ENCODE data around the gene DCLK1.

Gene DCLK1

DNA sequence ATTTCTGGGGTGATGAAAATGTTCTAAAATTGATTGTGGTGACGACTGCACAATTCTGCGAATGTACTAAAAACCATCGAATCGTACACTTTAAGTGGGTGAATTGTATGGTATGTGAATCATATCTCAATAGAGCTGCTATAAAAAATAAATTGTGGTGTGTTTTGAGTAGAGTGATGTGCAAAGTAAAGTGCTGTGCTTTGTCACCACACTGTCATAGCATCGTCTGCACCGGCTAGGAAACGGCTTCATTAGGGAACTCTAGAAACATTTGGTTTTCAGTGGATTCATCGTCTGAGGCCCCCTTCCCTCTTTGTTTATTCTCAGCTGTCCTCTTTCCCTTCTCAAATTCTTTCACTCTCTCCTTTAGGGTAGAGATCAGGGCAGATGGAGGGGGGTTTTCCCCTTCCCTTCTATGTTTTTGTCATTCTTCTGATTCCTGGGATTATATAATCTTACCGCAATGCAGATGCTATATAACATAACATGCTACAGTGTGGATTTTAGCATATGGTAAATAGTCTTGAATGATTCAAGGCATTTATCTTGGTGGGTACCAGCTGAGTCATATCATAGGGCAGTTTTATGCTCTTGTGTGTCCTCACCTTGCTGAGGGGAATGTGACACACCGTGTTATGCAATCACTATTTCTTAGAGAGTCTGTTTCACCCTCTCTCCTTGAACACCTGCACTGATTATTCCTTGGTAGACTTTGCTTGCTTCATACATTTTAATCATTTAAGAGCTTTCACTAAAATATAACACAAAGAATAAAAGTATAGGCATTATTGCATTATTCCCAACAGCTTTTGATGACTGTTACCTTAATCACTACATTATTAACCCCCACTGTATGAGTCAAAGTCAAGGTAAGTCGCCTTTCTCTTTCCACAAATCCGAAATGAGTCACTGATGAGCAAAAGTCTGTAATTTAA, 239.4 kb downstream of the DCLK1 start:
- no peak for DNase-seq

DNA sequence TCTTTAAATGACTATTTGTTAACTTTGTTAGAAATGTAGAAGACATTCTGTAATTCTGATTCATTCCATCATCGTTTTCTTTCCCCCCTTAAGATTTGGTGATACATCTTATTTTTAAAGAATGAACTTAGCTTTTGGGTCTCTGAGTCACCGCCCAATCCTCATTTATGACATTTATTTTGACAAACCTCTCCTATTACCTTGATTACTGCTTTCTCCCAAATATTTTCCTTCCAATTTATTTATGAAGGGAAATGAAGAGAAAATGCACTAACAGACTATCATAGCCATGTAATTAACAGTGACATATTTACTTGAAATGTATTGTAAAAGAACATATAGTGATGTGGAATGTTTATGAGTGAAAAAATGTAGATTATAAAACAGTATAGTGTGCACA, 241.6 kb downstream of the DCLK1 start:
- DNase-seq, result no peak

DNA sequence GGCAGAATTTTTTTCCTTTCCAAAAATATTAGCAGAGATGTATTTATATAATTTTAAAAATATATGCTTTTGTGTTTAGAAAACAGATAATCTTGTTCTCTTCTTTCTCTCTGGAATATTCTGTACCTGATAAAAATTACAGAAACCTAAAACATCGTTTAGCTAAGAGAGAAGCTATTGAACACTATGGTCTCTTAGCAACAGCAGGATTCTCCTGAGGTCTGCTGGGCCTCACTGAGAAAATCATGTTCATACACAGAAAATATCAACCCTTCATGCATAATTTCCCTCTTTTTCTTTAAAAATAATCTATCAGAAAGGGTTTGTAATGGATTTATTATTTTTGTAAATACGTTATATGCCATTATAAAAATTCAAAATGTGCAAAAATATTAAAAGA, 242.2 kb downstream of the DCLK1 start:
- no peak for DNase-seq

DNA sequence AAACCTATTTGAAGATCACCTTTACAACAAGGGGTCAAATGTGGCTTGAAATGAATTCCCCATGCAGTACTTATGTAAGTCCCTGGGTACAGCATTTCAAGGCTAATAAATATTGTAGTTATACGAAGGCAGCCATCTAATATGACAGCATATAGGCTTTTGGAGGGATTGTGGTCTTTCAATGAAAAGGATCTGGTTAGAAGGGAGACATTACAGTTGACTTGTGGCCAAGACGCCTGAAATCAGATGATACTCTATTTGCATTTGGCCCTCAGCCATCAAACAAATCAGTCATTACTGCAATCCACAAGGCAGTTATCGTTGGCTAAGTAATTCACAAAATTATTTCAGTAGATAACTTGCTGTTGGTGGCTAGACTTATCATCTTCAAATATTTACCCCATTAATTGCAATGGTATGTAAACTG, 242.7 kb downstream of the DCLK1 start:
- DNase-seq, result no peak

DNA sequence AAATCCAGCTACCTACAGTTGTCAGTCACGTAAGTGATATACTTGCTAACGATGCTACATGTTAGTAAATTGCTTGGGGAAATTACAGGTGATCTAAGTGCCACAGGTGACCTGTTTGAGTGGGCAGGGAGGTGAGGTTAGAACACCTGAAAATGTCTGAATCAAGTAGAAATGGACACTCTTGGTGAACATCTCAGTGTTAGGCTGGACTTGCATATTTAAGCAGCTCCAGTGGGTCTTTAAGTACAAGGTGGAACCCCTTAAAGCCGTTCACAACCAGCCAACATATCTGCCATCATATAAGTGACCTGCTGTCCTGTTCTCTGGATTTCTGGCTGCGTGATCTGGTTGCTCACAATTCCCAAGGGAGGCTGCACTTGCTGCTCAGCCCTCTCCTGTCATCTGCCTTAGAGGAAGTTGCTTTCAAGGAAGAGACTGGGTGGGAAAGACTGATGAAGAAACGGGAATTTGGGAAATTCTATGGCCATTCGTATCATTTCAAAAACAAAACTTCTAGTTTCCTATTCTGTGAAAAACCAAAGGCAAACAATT, 244.0 kb downstream of the DCLK1 start:
- no peak for DNase-seq

DNA sequence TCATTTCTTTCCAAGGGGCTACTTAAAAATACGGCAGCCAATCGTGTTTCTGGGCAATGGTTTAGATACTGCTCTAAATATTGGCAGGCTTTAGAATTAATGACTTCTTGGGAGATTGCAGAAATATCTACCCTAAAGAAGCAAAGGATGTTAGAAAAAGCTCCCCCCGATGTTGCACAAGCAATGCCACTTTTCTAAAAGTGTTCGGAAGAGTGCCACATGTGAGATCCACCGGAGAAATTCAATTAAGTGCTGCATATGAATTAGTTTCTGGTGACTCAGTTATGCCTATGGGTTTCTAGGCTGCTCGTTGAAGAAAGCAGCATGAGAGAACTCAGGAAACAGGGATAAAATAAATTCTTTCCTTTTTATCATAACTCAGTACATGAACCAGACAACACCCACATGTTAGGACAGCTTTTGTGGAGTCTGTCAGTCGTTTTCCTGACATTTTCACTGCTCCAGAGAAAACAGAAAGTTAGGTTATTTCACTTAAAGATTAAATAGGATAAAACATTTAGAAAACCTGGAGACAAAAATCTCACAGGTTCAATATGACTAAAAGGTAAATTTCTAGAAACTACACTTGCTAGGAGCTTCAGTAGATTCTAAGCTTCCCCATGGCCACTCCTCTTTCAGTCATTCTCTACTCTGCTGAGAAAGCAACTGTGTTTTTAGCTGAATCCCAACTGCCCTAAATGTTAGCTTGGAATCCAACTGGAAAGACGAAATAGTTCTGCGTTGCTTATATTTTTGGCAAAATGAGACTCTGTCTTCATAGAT, 244.7 kb downstream of the DCLK1 start:
- DNase-seq, result no peak

DNA sequence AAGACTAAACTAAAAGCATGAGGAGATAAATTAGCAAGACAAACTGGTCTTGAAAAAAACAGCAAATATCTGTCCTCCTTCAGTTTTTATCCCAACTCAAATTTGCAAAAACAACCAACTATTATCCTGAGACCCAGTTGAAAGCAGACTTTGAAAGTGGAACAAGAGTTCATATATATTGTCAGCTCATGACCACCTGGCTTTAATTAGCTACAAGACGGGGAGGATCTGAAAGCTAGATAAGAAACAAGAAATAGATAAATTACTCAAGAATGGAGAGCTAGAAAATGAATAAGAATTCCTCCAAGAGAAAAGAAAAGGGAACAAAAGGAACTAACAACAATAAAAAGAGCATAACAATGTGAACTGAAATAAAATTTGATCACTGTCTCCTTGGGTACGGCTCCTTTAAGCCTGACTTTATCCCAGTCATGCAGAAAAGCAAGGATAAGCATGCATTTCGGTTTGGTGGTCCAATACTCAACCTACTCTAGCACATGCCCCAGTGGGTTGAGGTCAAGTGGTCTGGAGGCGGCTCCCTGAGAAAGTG, 246.9 kb downstream of the DCLK1 start:
- no peak for DNase-seq

DNA sequence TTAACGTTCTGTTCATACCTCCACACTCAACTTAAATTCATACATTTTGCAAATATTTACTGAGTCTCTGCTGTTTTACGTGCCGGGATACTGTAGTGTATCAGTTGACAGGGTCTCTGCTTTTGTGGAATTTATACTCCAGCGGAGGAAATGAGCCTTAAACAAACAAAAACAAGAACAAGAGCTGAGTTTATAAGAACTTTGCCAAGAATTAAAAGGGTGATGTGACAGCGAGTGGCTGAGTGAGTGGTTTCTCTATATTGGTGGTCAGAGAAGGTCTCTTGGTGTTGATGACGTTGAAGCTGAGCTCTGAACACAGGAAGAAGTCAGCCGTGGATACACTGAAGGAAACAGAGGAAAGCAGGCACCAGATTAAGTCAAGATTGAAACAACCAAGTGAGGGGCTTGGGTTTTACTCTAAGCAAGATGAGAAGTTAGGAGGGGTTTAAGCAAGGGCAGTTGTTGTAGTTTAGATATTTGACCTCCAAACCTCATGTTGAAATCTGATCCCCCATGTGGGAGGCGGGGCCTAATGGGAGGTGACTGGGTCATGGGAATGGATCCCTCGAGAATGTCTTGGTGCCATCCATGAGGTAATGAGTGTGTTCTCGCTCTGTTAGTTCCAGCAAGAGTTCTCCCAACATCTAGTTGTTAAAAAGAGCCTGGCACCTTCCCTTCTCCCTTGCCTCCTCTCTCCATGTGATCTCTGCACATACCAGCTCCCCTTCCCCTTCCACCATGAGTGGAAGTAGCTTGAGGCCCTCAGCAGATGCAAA, 248.3 kb downstream of the DCLK1 start:
- DNase-seq, result no peak

DNA sequence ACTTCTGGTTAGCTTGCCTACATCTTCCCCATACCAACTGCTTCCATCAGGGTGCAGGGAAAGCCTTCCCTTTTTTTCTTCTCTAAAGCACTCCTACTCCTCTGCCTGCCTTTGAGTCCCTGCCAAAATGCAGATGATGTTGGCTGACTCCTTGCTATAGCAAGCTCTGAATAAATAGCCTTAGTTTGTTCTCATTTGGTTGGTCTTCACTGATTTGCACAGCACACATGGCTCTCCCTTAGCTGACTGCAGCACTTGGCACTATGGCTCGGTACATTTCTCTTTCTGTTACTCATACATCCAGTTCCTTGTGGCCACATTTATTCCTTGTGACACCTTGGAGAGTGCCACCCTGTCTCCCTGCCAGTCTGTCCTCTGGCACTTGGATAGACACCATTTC, 249.8 kb downstream of the DCLK1 start:
- DNase-seq, result no peak

DNA sequence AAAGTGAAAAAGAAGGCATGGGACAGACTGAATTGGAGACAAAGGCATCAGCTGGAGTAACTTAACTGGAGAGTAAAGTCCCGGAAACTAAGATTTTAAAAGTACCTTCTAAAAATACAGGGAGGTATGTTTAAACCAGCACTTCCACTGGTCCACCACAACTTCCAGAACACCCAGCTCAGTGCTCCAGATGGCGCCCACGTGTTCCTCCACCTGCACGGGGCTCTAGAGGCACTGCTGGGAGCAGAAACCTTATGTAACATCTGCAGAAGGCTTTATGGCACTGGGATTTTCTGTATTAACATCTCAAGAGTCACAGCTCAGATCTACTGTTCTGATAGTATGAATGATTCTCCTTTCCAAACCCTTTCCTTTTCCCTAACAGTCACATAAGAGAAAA, 252.1 kb downstream of the DCLK1 start:
- no peak for DNase-seq

DNA sequence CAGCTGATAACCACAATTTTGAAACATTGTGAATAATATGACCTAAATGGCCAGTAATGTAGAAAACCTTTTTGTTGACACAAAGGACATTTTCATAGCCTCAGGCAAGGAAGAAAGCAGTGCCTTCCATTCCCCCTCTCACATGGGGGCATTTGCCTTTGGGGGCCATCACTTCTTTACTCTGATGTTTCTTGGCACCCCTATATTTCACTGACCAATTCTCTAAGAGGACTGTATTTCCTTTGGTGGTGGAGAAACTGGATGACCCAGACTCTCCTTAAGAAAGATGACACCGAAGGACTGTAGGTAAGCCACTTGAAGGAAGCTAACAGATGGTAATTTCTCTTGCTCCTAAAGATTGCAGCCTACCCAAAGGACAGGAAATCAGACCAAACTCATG, 254.6 kb downstream of the DCLK1 start:
- no peak for DNase-seq

DNA sequence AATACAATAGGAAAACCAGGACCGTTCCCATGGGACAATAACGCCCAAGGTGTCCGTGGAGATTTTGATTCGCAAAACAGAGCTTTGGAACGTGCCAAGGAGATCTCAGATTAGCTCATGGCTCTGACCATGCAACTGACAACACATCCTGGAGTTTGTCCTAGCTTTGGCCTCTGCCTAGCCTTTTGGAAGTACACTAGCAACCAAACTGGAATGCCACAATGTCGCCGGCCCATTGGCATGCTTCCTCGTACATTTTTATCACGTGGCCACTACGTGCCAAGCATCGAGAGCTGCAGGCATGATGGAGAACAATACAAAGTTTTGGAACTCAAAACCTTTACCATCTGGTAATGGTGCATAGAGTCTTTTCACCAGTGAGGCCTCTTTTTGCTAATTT, 256.5 kb downstream of the DCLK1 start:
- no peak for DNase-seq

DNA sequence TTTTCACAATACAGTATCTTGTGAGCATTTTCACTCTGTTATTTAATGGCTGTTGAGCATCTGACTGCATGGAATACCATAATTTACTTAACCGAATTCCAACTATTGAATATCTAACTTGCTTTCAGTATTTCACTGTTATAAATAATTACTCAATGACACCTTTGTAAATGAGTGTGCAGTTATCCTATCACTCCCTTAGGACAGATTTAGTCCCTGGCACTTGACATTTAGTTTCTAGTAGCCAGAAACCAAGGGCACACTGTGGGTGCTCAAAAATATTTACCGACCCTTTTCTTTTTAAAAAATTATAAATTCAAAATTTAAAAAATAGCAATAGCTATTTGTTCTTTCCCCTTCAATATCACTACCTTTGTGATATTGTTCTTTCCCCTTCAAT, 258.8 kb downstream of the DCLK1 start:
- no peak for DNase-seq

DNA sequence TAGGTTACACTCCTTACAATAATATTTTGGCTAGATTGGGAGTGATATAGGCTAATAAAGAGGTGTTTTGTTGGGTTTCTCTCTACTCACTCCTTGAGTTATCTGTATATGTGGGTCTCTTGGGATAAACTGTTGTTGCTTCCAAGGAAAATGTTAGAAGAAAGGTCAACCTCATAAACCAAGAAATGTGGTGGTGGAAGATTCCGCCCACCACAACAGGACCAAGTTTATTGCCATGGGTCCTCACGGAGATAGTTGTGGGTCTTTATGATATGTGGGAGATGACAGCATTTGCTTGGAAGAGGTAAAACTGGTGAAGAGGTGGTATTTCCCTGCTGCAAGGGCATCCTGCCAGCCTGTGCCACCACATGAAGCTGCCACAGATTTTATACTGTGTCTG, 259.6 kb downstream of the DCLK1 start:
- no peak for DNase-seq

DNA sequence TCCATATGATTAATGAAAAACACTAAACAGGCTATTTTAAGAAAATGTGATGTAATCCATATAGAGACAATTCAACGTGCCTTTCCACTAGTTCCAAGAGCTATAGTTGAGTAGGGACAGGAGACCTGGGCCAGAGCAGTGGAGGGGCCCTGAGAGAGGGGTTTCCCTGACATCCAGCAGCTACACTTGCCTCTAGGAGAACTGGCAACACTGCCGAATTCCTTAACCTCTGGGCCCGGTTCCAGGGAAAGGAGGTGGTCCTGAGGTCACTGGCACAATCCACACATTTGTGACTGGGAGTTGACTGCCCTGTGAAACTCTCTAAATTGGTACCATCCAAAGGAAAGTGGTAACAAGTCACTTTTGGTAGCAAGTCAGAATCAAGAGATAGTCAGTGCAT, 264.4 kb downstream of the DCLK1 start:
- no peak for DNase-seq

DNA sequence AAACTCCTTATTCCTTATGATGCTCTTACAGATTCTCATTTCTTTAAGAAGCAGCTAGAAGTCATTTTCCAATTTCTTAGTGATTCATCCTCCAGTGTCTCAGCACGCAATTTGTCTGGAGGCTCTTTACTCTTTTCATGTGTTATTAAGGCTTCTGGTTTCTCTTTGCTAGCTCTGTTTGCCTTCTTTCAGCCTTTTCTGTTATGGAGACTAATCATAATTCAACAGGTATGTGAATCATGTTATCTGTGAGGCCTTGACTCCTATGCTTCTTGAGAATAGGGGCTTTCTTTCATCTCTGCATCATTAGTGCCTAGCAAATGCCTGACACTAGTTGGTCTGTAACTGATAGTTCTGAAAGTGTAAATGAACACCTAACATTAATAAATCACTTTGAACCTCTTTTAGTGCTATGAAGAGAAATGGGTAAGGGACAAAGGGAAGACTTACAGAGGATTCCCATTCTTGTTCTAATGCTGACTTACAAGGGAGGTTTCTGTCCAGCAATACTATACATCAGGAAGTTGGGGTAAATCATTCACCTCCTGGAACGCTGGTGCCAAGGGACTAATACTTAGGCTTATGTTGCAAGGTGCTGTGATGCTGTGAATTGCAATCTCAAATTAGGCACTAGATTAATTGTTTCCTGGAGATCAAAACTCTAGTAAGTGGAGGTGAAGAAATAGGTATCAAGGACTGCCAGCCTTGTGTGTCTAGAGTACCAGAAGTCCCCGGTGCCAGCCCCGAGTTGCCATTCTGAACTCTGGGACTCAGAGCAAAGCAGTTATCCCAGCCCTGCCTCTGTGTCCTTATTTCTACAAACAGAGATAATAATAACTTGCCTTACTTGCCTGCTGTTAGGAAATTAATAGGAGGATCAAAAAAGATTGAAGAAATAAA, 265.6 kb downstream of the DCLK1 start:
- DNase-seq, result no peak

DNA sequence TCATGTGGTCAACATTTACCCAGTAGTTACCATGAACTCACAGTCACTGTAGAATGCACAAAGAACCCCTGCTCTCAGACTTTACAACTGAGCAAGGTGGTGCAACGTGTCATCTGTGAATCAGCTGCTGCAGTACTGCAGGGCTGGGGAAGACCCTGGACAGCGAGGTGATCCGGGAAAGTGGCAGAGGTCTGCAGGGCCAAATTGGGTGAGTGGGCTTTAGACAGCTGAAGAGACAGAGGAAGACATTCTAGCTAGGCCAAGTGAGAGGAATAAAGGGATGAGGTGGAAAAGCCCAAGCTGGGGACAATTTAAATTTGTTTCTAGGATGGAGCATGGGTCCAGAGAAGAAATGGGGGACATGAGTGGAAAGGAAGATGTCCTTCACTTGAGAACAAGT, 270.5 kb downstream of the DCLK1 start:
- no peak for DNase-seq

DNA sequence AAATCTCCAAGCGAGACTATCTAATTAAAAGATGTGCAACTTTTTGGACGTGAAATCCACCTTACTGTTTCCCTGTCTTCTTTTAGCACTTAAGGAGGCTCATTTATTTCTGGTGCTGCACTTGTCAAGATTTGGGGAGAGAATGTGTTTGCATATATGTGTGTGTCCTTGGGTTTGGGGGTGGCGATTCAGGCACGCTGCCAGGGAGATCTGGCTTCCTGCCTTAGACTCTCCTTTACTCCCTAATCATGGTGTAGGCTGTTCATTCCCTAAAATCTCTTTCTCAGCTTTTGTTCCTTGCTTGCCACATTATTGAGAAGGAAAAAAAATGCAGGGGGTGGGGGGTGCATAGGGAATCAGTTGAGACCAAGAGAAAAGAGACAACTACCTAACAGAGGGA, 271.2 kb downstream of the DCLK1 start:
- DNase-seq, result no peak

DNA sequence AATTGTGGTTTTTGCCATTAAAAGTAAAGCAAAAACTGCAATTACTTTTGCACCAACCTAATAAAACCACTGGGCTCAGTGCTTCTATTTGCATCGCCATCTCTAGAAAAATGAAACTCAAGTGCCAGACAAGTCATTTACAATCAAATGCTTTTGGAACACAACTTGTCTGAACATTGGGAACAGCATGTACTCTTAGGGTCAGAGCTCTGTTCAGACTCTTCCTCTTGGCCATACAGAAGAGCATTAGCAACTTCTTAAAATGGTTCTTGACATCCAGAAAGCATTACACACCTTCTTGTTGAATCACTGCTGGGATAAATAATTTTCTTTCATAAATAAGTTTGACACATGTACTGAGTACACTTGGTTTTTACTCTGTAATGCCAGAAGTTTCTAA, 272.5 kb downstream of the DCLK1 start:
- DNase-seq, result no peak

DNA sequence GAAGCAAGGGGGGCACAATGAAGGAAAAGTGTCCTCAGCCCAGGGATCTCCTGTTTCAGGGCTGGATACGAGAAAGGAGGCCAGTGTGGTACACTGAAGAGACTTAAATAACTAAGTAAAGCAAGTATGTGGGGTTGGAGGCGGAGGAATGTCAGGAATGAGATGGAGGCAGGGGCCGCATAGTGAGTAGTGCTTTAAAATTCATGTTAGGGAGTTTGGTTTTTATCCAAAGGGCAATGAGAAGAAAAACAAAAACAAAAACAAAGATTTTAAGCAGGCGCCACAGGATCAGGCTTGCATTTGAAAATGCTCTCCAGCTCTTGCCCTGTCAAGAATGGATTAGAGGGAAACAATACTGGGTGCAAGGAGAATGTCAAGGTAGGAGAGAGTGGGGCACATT, 273.4 kb downstream of the DCLK1 start:
- DNase-seq, result no peak

DNA sequence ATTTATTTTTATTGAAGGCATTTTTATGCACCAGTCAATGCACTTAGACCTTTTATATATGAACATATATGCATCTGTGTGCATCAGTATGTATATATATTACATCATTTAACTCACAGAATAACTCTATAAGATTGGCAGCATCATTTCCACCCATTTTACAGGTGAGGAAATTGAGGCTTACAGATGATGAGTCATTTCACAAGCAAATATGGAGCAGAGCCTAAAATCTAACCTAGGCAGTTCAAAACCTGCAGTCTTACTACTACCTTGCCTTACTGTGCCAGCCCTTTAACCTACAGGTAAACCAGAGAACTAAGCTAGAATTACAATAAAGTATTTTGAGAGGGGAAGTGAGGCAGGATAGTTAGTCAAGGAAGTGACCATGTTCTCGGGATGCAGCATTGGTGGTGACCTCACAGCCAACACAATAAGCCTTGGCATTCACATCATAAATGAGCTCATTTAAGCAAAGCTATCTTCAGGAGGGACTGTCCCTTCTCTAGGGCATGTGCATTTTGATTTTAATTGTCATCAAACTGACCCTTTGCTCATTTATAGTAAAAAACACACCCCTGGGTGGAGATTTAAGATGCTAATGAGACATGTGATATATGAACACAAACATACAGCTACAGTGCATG, 274.3 kb downstream of the DCLK1 start:
- DNase-seq, result no peak

Data from activated CD4-positive, alpha-beta T cell treated with anti-CD3 and anti-CD28 coated beads, Interleukin-2, Interleukin-6, amounts not matched to agents 100 ng/mL and 50 ng/mL, durations not matched to agents 16 hours and 8 hours (primary cell).